ENCODE data around the gene COX14. TPM values are rescaled to one million over a fixed set of nuclear protein-coding genes. Genes with fewer than 3 reads are reported as not detected.

COX14 gene
- total and polyA plus RNA-seq, 4 donors = 31.2 to 85.3 (median 70.4) TPM

- Histone ChIP-seq H3K27me3 (ENCODE audit: control insufficient read depth in 3 of 3, insufficient read depth in 3 of 3, low read length in 2 of 3) (no peaks in the 10 kb centered on the region), H3K27ac (ENCODE audit: low read depth in 1 of 2, low read length in 1 of 2) (peak within 1 kb of the TSS; percentile 88 to 99), H3K36me3 (ENCODE audit: control insufficient read depth in 4 of 4, insufficient read depth in 4 of 4, low read length in 4 of 4) (peaks cover 10 to 21% (median 17%) of the 10 kb centered on the region in 4 donors), H3K4me3 (peak within 1 kb of the TSS; percentile 58), H3K9me3 (ENCODE audit: control insufficient read depth in 4 of 4, insufficient read depth in 3 of 4, low read length in 3 of 4) (no peaks in the 10 kb centered on the region), H3K4me1 (ENCODE audit: control insufficient read depth in 5 of 5, insufficient read depth in 5 of 5, low read length in 5 of 5) (peaks cover 0 to 7% (median 0%) of the 10 kb centered on the region in 5 donors), H3K9ac (ENCODE audit: insufficient read depth in 1 of 2, low read length in 2 of 2) (peak within 1 kb of the TSS in 1 of 2 donors; percentile 90)
- 1% methylated on average over 62 to 69 of the region's 69 CpGs for WGBS, 2 donors
- peak; percentile 36 for TF ChIP-seq CTCF (IDR thresholded peaks at IDR 0.05; ENCODE audit: control extremely low read depth, extremely low read depth)
- DNase-seq = peak; percentile 94 to 97 (median 95)
- ATAC-seq (ENCODE audit: insufficient read depth, low FRiP score) = peak; percentile 93
Observed at GRCh38 chr12:50084775-50085614, 27.0 kb upstream of the COX14 start, which contains the start of gene SMARCD1. TSS of gene SMARCD1 (plus strand) at chr12:50085342. CDS start at chr12:50085370, 28 bp downstream.

- Histone ChIP-seq H3K27me3 (ENCODE audit: control insufficient read depth in 3 of 3, insufficient read depth in 3 of 3, low read length in 2 of 3) (no peaks in the 10 kb centered on the region), H3K4me1 (ENCODE audit: control insufficient read depth in 5 of 5, insufficient read depth in 5 of 5, low read length in 5 of 5) (peaks cover 0 to 7% (median 0%) of the 10 kb centered on the region in 5 donors), H3K9ac (ENCODE audit: insufficient read depth in 1 of 2, low read length in 2 of 2) (no peak overlapping the region), H3K36me3 (ENCODE audit: control insufficient read depth in 4 of 4, insufficient read depth in 4 of 4, low read length in 4 of 4) (peaks cover 16 to 25% (median 22%) of the 10 kb centered on the region in 4 donors), H3K4me3 (peak overlapping the region; percentile 47), H3K9me3 (ENCODE audit: control insufficient read depth in 4 of 4, insufficient read depth in 3 of 4, low read length in 3 of 4) (no peaks in the 10 kb centered on the region), H3K27ac (ENCODE audit: low read depth in 1 of 2, low read length in 1 of 2) (peak overlapping the region; percentile 63 to 99)
- no peak for DNase-seq
- WGBS, 2 donors = 9 to 20% methylated on average over 8 of the region's 8 CpGs
- ATAC-seq (ENCODE audit: insufficient read depth, low FRiP score) = no peak
- TF ChIP-seq CTCF (IDR thresholded peaks at IDR 0.05; ENCODE audit: control extremely low read depth, extremely low read depth) = no peak
Observed at GRCh38 chr12:50085615-50086072, 26.4 kb upstream of the COX14 start.

DNA sequence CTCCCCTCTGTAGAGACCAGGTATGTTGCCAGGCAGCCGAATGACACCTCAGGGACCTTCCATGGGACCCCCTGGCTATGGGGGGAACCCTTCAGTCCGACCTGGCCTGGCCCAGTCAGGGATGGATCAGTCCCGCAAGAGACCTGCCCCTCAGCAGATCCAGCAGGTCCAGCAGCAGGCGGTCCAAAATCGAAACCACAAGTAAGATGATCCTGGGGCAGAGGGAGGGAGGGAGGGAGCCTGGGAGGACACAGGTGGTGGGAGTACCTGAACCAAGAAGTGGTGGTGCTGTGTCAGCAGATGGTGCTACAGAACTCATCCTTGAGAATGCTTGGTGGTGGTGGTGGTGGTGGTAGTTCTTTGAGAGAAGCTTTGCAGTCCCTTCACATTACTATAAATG, 25.9 kb upstream of the COX14 start:
- no peaks in the 10 kb centered on the region for H3K27me3 ChIP-seq (ENCODE audit: control insufficient read depth in 3 of 3, insufficient read depth in 3 of 3, low read length in 2 of 3)
- H3K9ac ChIP-seq (ENCODE audit: insufficient read depth in 1 of 2, low read length in 2 of 2) = no peak overlapping the region
- 82 to 88% methylated on average over 5 of the region's 5 CpGs for WGBS, 2 donors
- H3K36me3 ChIP-seq (ENCODE audit: control insufficient read depth in 4 of 4, insufficient read depth in 4 of 4, low read length in 4 of 4) = peaks cover 16 to 27% (median 24%) of the 10 kb centered on the region in 4 donors
- H3K4me3 ChIP-seq = peak overlapping the region; percentile 47
- H3K27ac ChIP-seq (ENCODE audit: low read depth in 1 of 2, low read length in 1 of 2) = peak overlapping the region; percentile 46 to 99
- H3K4me1 ChIP-seq (ENCODE audit: control insufficient read depth in 5 of 5, insufficient read depth in 5 of 5, low read length in 5 of 5) = peaks cover 0 to 4% (median 0%) of the 10 kb centered on the region in 5 donors
- no peak for TF ChIP-seq CTCF (IDR thresholded peaks at IDR 0.05; ENCODE audit: control extremely low read depth, extremely low read depth)
- no peak for DNase-seq
- ATAC-seq (ENCODE audit: insufficient read depth, low FRiP score) = no peak
- no peaks in the 10 kb centered on the region for H3K9me3 ChIP-seq (ENCODE audit: control insufficient read depth in 4 of 4, insufficient read depth in 3 of 4, low read length in 3 of 4)
